Activated T-cell treated with anti-CD3 and anti-CD28 coated beads, Interleukin-2, amount 50 U/mL, for 24 hours (primary cell): Measurements from ENCODE around the gene PRKCE.

Experiments used
- DNase-seq: peaks from one replicate; pipeline ENCODE4 v3.0.0-alpha.2; 2020
- H3K27ac Mint-ChIP-seq: 2 replicates; pipeline ENCODE4 v1.8.0; 2020; ENCODE audit warnings: mild to moderate bottlenecking, mixed read lengths
- H3K27me3 Mint-ChIP-seq: 2 replicates; pipeline ENCODE4 v1.8.0; 2020; ENCODE audit warnings: mixed read lengths
- H3K36me3 Mint-ChIP-seq: 2 replicates; pipeline ENCODE4 v1.8.0; 2020; ENCODE audit warnings: low read depth, mixed read lengths
- H3K4me1 Mint-ChIP-seq: 2 replicates; pipeline ENCODE4 v1.8.0; 2020; ENCODE audit warnings: low read depth, mixed read lengths
- H3K4me3 Mint-ChIP-seq: 2 replicates; pipeline ENCODE4 v1.8.0; 2020; ENCODE audit warnings: mild to moderate bottlenecking, moderate library complexity, mixed read lengths
- H3K9me3 Mint-ChIP-seq: 2 replicates; pipeline ENCODE4 v1.8.0; 2020; ENCODE audit warnings: mixed read lengths

Gene PRKCE

DNA sequence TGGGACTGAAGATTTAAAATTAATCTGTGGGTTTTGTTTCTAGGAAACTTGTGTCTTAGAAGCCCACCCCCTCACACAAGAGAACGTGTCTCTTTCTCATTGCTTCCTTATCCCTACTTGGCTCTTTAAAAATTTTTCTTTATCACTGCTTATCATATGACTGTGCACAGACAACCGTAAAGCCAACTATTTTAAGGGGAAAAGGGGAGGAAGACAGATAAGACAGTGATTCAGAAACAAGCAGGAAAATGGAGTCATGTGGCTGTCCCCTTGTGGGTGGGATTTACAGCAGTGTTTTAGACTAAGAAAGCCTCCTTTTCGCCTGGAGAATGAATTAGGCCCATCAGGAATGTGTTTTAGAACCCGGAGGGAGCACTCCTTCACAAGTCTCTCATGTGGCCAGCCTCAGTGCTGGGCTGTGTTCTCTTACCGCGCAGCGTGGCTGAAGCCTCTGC lies 17.6 kb downstream of the PRKCE start:
- H3K27ac Mint-ChIP-seq, result peak overlapping the region; percentile 61
- DNase-seq, result no peak
- no peak overlapping the region for H3K4me3 Mint-ChIP-seq

DNA sequence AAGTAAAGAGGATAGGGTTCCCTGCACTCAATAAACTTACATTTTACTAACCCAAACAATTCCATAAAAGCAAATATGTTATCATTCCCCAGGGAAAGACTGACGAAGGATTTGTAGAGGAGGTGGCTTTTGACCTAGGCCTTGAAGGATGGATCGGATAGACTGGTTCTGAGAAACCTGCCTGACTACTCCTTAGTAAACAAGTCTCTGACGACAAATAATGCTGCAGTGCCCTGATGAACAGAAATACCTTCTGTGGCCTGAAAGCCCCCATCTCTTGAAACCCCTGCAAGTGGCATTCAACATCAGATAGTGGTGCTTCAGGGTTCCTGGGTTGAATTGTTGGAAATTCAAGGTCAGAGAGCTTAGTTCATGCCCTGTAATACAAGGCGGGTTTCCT lies 19.2 kb downstream of the PRKCE start:
- Mint-ChIP-seq H3K27me3 (no peaks in the 10 kb centered on the region), H3K4me3 (no peak overlapping the region), H3K36me3 (no peaks in the 10 kb centered on the region), H3K9me3 (no peaks in the 10 kb centered on the region), H3K27ac (no peak overlapping the region), H3K4me1 (peaks cover 6% of the 10 kb centered on the region)
- no peak for DNase-seq

More for the DNA sequence above, 17.6 kb downstream of the PRKCE start:
- Mint-ChIP-seq H3K9me3 (no peaks in the 10 kb centered on the region), H3K27me3 (no peaks in the 10 kb centered on the region), H3K36me3 (no peaks in the 10 kb centered on the region), H3K4me1 (peaks cover 6% of the 10 kb centered on the region)

DNA sequence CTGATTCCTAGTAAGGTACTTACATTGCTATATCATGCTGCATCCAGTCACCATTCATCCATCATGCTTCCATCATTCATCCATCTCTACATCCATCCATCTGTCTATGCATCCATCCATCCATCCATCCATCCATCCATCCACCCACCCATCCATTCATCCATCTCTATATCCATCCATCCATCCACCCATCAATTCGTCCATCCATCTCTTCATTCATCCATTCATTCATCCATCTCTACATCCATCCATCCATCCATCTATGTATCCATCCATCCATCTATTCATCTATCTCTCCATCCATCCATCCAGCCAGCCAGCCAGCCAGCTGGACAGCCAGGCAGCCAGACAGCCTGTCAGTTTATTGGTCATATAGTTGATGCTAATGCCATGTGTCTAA lies 20.7 kb downstream of the PRKCE start:
- no peak for DNase-seq
- no peaks in the 10 kb centered on the region for H3K27me3 Mint-ChIP-seq
- no peaks in the 10 kb centered on the region for H3K9me3 Mint-ChIP-seq
- no peaks in the 10 kb centered on the region for H3K36me3 Mint-ChIP-seq
- H3K4me3 Mint-ChIP-seq, result no peak overlapping the region
- H3K4me1 Mint-ChIP-seq, result peaks cover 6% of the 10 kb centered on the region
- H3K27ac Mint-ChIP-seq, result no peak overlapping the region

DNA sequence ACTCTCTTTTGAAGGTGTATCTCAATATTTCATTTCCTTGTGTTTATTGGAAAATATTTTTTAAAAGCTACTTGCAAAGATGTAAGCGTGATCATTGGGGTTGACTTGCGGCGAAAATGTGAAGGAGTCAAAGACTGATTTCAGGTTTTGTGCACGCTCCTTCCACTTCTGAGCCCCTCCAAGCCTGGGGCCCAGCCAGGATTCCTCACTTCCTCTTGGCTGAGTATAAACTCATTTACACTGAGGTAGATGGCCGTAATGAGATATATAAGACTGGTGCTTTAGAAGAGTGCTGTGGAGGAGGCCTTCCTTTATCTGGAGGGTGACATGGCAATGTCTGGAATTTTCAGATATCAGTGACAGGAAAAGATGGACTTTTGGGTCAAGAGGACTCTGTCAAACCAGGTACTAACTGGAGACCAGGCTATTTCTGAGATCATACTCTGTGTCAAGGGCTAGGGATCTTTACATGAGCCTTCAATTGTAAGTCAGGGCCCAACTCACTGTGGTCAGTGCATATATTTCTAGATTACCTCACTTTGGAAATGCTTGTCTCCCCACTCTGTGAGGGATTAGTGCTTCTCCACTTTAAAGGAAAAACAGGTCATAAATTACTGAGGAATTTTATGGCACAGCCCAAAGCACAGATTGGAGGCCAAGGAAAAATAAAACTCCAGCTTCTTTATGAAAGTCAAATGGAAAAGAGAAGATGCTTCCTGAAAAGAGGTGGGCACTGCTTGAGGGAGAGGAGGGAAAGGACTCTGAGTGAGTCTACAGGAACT lies 22.8 kb downstream of the PRKCE start:
- Mint-ChIP-seq H3K36me3 (no peaks in the 10 kb centered on the region), H3K27ac (no peak overlapping the region), H3K9me3 (no peaks in the 10 kb centered on the region), H3K27me3 (no peaks in the 10 kb centered on the region), H3K4me3 (no peak overlapping the region), H3K4me1 (peaks cover 5% of the 10 kb centered on the region)
- no peak for DNase-seq

DNA sequence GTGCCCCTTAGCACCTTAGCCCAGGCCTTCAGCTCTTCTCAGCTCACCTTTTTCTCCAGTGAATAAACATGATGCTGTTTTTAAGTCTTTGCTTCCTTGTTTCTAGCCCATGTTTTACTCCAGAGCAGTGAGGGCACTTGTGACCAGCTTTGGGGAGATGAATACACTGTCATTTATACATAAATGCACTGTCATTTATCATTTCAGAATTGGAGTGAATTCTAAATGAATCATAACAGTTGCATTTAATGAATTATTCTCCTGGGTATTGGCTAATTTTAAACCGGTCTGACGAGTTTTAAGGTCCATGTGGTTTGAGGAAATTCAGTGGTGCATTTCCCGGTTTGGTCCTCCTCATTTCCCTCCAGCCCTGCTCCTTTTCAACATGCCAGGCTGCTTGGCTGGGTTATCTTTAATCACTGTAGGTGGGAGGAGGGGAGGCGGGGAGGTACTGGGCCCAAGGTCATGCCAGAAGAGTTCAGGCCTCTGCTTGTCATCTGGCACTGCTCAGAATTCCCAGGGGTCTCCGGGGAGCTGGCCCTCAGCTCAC lies 23.9 kb downstream of the PRKCE start:
- Mint-ChIP-seq H3K36me3 (no peaks in the 10 kb centered on the region), H3K9me3 (no peaks in the 10 kb centered on the region), H3K4me1 (peaks cover 3% of the 10 kb centered on the region)

DNA sequence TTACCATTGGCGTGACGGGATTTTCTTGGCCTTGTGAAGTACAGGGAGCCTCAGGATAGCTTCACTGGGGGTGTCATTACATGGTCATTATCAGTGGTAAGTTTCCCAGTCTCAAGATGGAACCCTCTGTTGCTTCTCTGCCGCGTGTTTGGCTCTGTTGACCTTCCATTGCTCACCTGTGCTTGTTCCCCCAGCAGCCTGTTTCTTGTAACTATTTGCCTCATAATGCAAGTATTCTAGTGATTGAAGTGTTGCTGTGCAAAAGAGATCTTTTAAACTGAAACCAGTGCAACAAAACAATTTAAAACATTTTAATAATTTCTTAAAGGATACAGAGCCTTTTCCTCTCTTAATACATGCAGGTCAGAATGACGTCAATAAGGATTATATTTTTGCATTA lies 24.6 kb downstream of the PRKCE start:
- no peaks in the 10 kb centered on the region for H3K27me3 Mint-ChIP-seq
- H3K9me3 Mint-ChIP-seq, result no peaks in the 10 kb centered on the region
- no peaks in the 10 kb centered on the region for H3K36me3 Mint-ChIP-seq
- H3K27ac Mint-ChIP-seq, result no peak overlapping the region
- no peak overlapping the region for H3K4me3 Mint-ChIP-seq
- no peak for DNase-seq
- H3K4me1 Mint-ChIP-seq, result peaks cover 3% of the 10 kb centered on the region

More for the DNA sequence above, 23.9 kb downstream of the PRKCE start:
- no peak overlapping the region for H3K4me3 Mint-ChIP-seq
- no peaks in the 10 kb centered on the region for H3K27me3 Mint-ChIP-seq
- no peak for DNase-seq
- H3K27ac Mint-ChIP-seq, result no peak overlapping the region

DNA sequence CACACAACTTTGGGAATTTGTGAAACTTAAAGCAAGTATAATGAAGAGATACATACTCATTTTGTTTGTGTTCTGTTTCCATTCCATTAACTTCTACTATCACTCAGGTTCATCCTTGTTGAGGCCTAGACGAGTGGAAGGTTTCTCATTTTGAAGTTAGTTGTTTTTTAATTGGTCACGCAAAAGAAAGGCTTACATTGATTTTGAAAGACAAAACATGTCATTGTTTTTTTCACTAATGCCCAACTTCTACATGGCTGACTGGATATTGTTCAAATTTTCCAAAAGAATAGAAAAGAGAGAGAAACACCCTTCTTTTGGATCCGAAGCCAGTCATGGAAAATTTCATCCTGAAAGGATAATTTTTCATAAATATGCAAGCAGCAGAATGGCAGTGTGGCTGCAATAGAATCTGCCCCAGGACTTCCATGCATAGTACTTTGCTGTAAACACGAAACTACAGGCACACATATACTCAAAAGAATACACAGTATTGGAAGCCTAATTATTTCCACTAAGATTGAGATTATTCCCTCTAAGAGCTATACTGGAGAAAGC lies 27.4 kb downstream of the PRKCE start:
- H3K27me3 Mint-ChIP-seq, result no peaks in the 10 kb centered on the region
- H3K27ac Mint-ChIP-seq, result no peak overlapping the region
- no peaks in the 10 kb centered on the region for H3K9me3 Mint-ChIP-seq
- no peaks in the 10 kb centered on the region for H3K36me3 Mint-ChIP-seq
- H3K4me1 Mint-ChIP-seq, result peaks cover 11% of the 10 kb centered on the region
- no peak overlapping the region for H3K4me3 Mint-ChIP-seq
- no peak for DNase-seq

DNA sequence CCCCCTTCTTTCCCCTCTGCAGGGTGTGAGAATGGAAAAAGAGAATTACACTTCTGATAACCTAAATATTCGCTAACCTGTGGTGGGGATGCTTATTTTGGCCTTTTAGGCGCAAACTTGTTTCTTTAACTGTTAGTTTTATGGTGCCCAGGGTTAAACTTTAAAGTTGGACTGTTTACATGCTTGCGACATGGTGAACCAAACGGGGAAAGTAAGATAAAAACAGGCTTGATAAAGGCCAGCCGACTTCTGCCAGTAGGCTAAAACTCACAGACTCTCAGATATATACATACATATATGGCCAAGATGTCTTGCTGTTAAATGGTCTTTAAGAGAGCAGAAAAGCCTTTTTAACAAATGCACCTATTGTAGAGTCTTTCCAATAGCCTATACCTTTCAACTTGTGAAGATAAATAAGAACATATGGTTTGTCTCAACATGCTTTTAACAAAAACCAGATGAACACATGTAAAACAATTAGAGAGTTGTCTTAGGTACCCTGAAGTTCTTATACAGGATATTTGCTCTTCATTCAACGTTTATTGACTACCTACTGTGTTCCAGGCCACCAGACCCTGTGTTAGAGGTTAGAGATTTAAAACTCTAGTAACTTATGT lies 29.0 kb downstream of the PRKCE start:
- Mint-ChIP-seq H3K27ac (no peak overlapping the region), H3K27me3 (no peaks in the 10 kb centered on the region), H3K9me3 (no peaks in the 10 kb centered on the region), H3K4me3 (no peak overlapping the region), H3K36me3 (no peaks in the 10 kb centered on the region), H3K4me1 (peaks cover 11% of the 10 kb centered on the region)
- DNase-seq, result no peak

DNA sequence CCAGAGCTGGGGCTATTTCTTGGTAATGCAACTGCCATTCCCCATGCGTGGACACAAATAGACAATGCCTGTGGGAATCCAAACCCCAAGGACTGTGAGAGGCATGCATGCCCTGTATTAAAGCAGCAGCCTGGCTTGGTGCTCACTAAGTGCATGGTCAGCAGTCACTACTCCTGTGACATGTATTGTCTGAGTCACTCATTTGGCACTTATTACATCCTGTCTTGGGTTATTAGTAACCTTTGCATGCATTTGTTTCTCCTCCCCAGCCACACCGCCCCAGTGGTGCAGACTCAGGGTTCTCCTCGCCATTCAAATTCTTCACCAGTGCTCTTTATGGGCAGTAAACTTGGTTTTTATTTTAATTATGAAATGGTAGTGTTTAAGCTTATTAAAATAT lies 30.2 kb downstream of the PRKCE start:
- H3K9me3 Mint-ChIP-seq, result no peaks in the 10 kb centered on the region
- H3K27ac Mint-ChIP-seq, result no peak overlapping the region
- no peaks in the 10 kb centered on the region for H3K27me3 Mint-ChIP-seq
- no peak for DNase-seq
- H3K4me1 Mint-ChIP-seq, result peaks cover 11% of the 10 kb centered on the region
- H3K36me3 Mint-ChIP-seq, result no peaks in the 10 kb centered on the region
- H3K4me3 Mint-ChIP-seq, result no peak overlapping the region

DNA sequence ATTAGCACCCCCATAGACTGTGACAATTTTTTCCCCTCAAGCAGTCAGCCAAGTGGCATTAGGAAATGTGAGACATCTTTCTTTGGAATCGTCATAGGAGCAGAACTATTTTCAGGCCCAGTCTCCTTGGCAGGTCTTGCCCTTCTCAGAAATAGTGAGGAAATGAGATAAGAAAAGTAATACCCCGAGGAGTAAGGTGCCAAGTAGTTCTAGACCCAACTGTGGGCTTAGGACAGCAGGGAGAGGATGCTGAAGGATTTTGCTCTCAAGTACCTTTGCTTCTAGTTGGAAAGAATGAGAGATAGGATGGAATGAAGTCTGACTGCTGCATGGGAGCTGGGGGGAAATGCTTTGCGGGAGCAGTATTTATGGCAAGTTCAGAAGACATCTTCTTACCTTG lies 31.8 kb downstream of the PRKCE start:
- Mint-ChIP-seq H3K27me3 (no peaks in the 10 kb centered on the region), H3K4me3 (no peak overlapping the region), H3K36me3 (no peaks in the 10 kb centered on the region), H3K27ac (no peak overlapping the region), H3K4me1 (peaks cover 10% of the 10 kb centered on the region), H3K9me3 (no peaks in the 10 kb centered on the region)
- no peak for DNase-seq

DNA sequence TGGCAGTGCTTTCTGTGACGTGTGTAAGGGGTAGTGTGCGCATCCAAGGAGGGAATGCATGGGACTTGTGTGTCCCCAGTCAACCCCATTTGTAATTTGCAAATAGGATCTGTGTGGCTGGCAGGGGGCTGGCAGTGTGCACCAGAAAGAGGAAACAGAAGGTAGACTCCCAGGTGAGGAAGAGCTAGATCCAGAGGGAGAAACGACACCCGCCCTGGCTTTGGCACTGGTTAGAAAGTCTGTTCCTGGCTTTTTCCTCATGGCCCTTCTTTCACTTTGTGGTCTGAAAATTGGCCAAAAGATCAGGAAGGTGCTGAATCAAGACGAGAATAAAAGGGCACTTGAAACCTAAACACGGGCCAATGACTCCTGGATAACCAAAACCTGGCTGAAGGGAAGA lies 33.3 kb downstream of the PRKCE start:
- H3K27ac Mint-ChIP-seq, result no peak overlapping the region
- no peaks in the 10 kb centered on the region for H3K36me3 Mint-ChIP-seq
- H3K9me3 Mint-ChIP-seq, result no peaks in the 10 kb centered on the region
- H3K27me3 Mint-ChIP-seq, result no peaks in the 10 kb centered on the region
- peaks cover 10% of the 10 kb centered on the region for H3K4me1 Mint-ChIP-seq
- H3K4me3 Mint-ChIP-seq, result no peak overlapping the region
- DNase-seq, result no peak

DNA sequence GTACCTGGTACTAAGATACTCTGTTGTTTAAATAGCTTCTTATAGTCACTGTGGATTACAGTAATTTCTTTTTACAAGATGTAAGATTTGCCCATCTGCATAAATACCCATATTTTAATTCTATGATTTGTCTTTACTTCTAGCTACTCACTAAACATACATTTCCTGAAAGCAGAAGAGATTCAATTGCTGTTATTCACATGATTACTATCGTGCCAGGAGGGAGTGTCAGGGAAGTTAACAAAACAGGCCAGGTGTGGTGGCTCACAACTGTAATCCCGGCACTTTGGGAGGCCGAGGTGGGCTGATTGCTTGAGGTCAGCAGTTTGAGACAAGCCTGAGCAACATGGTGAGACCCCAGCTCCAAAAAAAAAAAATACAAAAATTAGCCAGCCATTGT lies 33.8 kb downstream of the PRKCE start:
- Mint-ChIP-seq H3K9me3 (no peaks in the 10 kb centered on the region), H3K36me3 (no peaks in the 10 kb centered on the region), H3K4me1 (peaks cover 10% of the 10 kb centered on the region), H3K27me3 (no peaks in the 10 kb centered on the region), H3K27ac (no peak overlapping the region), H3K4me3 (no peak overlapping the region)
- no peak for DNase-seq

DNA sequence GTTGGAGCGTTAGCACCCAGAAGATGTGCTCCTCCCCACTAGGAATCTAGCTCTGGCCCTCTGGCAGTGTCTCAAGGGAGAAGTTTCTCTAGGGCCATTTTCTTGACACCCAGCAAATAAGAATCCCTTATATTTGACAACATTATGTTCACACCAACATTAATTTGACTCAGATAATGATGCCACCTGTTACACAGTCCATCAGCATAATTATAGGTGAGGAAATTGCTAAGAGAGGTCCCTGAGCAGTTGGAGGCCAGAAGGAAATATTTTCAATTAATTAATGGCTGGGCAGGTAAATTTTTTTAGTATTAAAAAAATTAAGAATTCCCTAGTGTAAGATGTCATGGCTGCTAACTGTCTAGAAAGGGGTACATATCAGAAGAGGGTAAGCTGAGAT lies 36.5 kb downstream of the PRKCE start:
- peaks cover 2% of the 10 kb centered on the region for H3K4me1 Mint-ChIP-seq
- no peak overlapping the region for H3K4me3 Mint-ChIP-seq
- H3K9me3 Mint-ChIP-seq, result no peaks in the 10 kb centered on the region
- no peaks in the 10 kb centered on the region for H3K36me3 Mint-ChIP-seq
- H3K27me3 Mint-ChIP-seq, result no peaks in the 10 kb centered on the region
- no peak overlapping the region for H3K27ac Mint-ChIP-seq
- DNase-seq, result no peak

DNA sequence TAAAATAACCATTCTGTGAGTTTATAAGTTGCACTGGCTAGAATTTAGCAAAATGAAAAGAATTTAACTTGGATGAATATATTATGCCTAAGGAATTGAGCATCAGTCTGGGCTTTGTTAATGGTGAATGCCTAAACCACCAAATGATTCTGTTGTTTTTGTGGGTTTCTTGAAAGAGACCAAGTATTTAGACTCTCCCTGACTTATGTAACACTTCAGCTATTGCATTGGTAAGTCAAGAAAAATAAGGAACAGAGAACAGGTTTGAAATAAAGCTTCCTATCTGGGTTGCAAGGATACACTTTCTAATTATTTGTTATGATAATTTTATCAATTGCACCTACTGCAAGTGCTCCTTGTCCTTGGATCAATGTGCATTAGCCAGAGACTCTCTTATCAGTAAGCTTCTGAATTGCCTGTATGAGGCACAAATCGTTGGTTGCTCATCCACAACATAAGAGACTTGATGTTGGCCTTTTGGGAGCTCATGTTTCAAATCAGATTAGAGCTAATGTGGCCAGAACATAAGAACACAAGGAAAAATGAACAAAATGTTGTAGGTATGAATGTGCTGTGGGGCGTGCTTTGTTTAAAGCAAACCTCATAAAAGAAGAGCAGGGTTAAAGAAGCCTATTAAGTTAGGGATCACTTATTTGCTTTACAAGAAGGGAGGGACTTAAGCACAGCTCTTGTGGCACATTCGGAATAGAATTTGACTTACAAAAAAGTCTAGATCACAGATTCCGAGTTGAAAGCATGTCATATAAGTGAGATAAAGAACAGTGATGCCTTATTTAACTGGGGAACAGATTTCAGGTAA lies 37.2 kb downstream of the PRKCE start:
- peaks cover 2% of the 10 kb centered on the region for H3K4me1 Mint-ChIP-seq
- H3K27ac Mint-ChIP-seq, result no peak overlapping the region
- no peak overlapping the region for H3K4me3 Mint-ChIP-seq
- DNase-seq, result no peak
- H3K27me3 Mint-ChIP-seq, result no peaks in the 10 kb centered on the region
- H3K36me3 Mint-ChIP-seq, result no peaks in the 10 kb centered on the region
- no peaks in the 10 kb centered on the region for H3K9me3 Mint-ChIP-seq
